NK-92 treated with Interleukin-12 subunit alpha and Interleukin-12 subunit beta, amount 100 ng/mL, for 24 hours (cell line): ENCODE results near the gene PROX1.

Experiments
- DNase-seq: peaks from one replicate; lab custom pipeline; 2025; lab: John Stamatoyannopoulos, UW

The PROX1 gene

GRCh38 chr1:213980906-213981305 is 6.9 kb upstream of the PROX1 start:
- DNase-seq: no peak

GRCh38 chr1:213982289-213982671 is 5.5 kb upstream of the PROX1 start:
- no peak for DNase-seq

- DNase-seq: no peak
Measured at GRCh38 chr1:213982672-213983492, 4.9 kb upstream of the PROX1 start.

GRCh38 chr1:213983493-213984386 is 4.0 kb upstream of the PROX1 start:
- no peak for DNase-seq

GRCh38 chr1:213984387-213985208 is 3.2 kb upstream of the PROX1 start:
- no peak for DNase-seq

GRCh38 chr1:213985209-213986019 is 2.4 kb upstream of the PROX1 start:
- DNase-seq: no peak

GRCh38 chr1:213986020-213986924 is 1.5 kb upstream of the PROX1 start:
- DNase-seq: no peak

GRCh38 chr1:213986925-213987250 is 885 bp upstream of the PROX1 start:
- no peak for DNase-seq

- no peak for DNase-seq
Measured at GRCh38 chr1:213987422-213987926, 299 bp upstream of the PROX1 start.

GRCh38 chr1:213988507-213989001 is 781 bp downstream of the PROX1 start:
- no peak for DNase-seq

- DNase-seq: no peak
Measured at GRCh38 chr1:213989002-213989855, 1.5 kb downstream of the PROX1 start.

GRCh38 chr1:213993929-213994328 is 6.2 kb downstream of the PROX1 start:
- no peak for DNase-seq

GRCh38 chr1:213994888-213995287 is 7.1 kb downstream of the PROX1 start:
- DNase-seq: no peak

GRCh38 chr1:213995603-213996002 is 7.8 kb downstream of the PROX1 start:
- DNase-seq: no peak

- no peak for DNase-seq
Measured at GRCh38 chr1:213996320-213997037, 8.7 kb downstream of the PROX1 start.

- no peak for DNase-seq
Measured at GRCh38 chr1:213997038-213997771, 9.4 kb downstream of the PROX1 start.

GRCh38 chr1:213997772-213998107 is 10.0 kb downstream of the PROX1 start:
- DNase-seq: no peak

GRCh38 chr1:213998785-213999184 is 11.0 kb downstream of the PROX1 start:
- DNase-seq: no peak
